H1 (cell line): ENCODE results near the gene FSD1L. TPM values are rescaled to one million over a fixed set of nuclear protein-coding genes. Genes with fewer than 3 reads are reported as not detected.

Experiments used
- CBX5 ChIP-seq: fragments of 300-800, 300-1000 bp; sonication (generic); IDR thresholded peaks from 2 replicates; pipeline ENCODE4 v1.7.1; 2016; ENCODE audit warnings: antibody characterized with exemption, low read length, low read depth
- EGR1 ChIP-seq: IDR thresholded peaks from 2 replicates; pipeline ENCODE4 v1.6.1; 2011; ENCODE audit warnings: low read depth, low read length, borderline replicate concordance
- EP300 ChIP-seq, 2 experiments: IDR thresholded peaks; 1 replicate in 1 of 2; 2 replicates in 1 of 2; pipeline ENCODE4 v1.6.1; 2011 to 2012; ENCODE audit warnings: low read depth in 2 of 2, low read length in 2 of 2, mild to moderate bottlenecking in 2 of 2, borderline replicate concordance in 1 of 2, inconsistent platforms in 1 of 2, moderate library complexity in 1 of 2
- EZH2 ChIP-seq: fragments of 200-600 bp; sonication (generic); IDR thresholded peaks from 2 replicates; pipeline ENCODE4 v1.7.1; 2012; ENCODE audit warnings: low read depth, mild to moderate bottlenecking, moderate library complexity, low read length, inconsistent platforms; ENCODE audit not compliant: severe bottlenecking
- FOSL1 ChIP-seq: IDR thresholded peaks from 2 replicates; pipeline ENCODE4 v1.6.1; 2011; ENCODE audit warnings: mild to moderate bottlenecking, low read depth, low read length, moderate library complexity; ENCODE audit not compliant: insufficient read depth
- YY1 ChIP-seq: IDR thresholded peaks from 2 replicates; pipeline ENCODE4 v1.6.1; 2011; ENCODE audit warnings: low read depth, mild to moderate bottlenecking, low read length
- polyA plus RNA-seq, 7 experiments: library from polyadenylated mRNA; depleted of rRNA in 3 of 7; stranded (reverse) in 5 of 7; unstranded in 2 of 7; fragments of >200 nt in 5 of 7; fragments of 200-250 nt in 2 of 7; gene quantifications; 1 replicate in 5 of 7; 2 replicates in 1 of 7; 4 replicates in 1 of 7; pipeline versions ENCODE4 v1.2.1 to v1.2.3, GENCODE V29; 2011 to 2013; ENCODE audit warnings: missing spikeins in 2 of 7, mixed read lengths in 2 of 7
- total RNA-seq: library from RNA; stranded (reverse); fragmentation: NEBNext Ultra II Directional; extraction: Animal tissue kit (Norgen Biotek cat#: 25700); gene quantifications from 2 replicates; pipeline ENCODE4 v1.2.1, GENCODE V29; 2021

Gene FSD1L
- total and polyA plus RNA-seq, 2 of the 8 experiments (the other 6 are each of a cell fraction or from before 2014, with no cell fraction given): 0.91 to 4.8 TPM

DNA sequence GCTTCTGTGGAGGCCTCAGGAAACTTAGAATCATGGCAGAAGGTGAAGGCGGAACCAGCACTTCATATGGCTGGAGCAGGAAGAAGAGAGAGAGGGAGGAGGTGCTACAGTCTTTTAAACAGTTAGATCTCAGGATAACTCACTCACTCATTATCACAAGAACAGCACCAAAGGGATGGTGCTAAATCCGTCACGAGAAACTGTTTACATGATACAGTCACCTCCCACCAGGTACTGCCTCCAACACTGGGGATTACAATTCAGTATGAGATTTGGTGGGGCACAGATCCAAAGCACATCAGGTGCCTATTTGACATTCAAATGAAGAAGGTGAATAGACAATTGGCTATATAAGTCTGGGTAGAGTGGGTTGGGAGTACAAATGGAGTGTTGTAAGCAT, 145.3 kb downstream of the FSD1L start (continued):
- TF ChIP-seq EGR1 (no peak), EZH2 (no peak), YY1 (no peak), EP300 (IDR thresholded peaks at IDR 0.05; ENCODE audit: borderline replicate concordance in 1 of 2, low read depth in 2 of 2, low read length in 2 of 2) (no peak), FOSL1 (no peak), CBX5 (no peak)

Other genes with a start within 250 kb of the FSD1L start
- gene SLC44A1, start 203.4 kb upstream of the FSD1L start, total RNA-seq: 68.1 and 71.2 TPM in 2 replicates
- gene SLC44A1, start 203.4 kb upstream of the FSD1L start, polyA plus RNA-seq (2011; rRNA removed): 22.9 and 30.5 TPM in 2 replicates
- 12.4 and 13.4 TPM in 2 replicates for gene FKTN, start 110.1 kb downstream of the FSD1L start, total RNA-seq
- 2.0 and 2.7 TPM in 2 replicates for gene FKTN, start 110.1 kb downstream of the FSD1L start, polyA plus RNA-seq (2011; rRNA removed)
- 0.65 TPM in 1 of 2 replicates, not detected in the other for gene TAL2, start 214.4 kb downstream of the FSD1L start, total RNA-seq
- gene TAL2, start 214.4 kb downstream of the FSD1L start, polyA plus RNA-seq (2011; rRNA removed): 0.47 and 0.82 TPM in 2 replicates
- 12.4 and 17.5 TPM in 2 replicates for gene TMEM38B, start 246.5 kb downstream of the FSD1L start, total RNA-seq
- 5.6 and 10.6 TPM in 2 replicates for gene TMEM38B, start 246.5 kb downstream of the FSD1L start, polyA plus RNA-seq (2011; rRNA removed)